ENCODE measurements around the gene GJA5.

The GJA5 gene

GRCh38 chr1:147798731-147799130 lies 38.3 kb upstream of the GJA5 start:
- H3K4me3 ChIP-seq (ENCODE audit: low read depth, low read length): no peak overlapping the region
- no peak for TF ChIP-seq CTCF (IDR thresholded peaks at IDR 0.05; ENCODE audit: control insufficient read depth, extremely low read depth, insufficient read depth)
- DNase-seq (ENCODE audit: low read depth): no peak

GRCh38 chr1:147794570-147794969 lies 34.2 kb upstream of the GJA5 start:
- TF ChIP-seq CTCF (IDR thresholded peaks at IDR 0.05; ENCODE audit: control insufficient read depth, extremely low read depth, insufficient read depth): no peak
- DNase-seq (ENCODE audit: low read depth): no peak
- no peak overlapping the region for H3K4me3 ChIP-seq (ENCODE audit: low read depth, low read length)

GRCh38 chr1:147791876-147792275 lies 31.5 kb upstream of the GJA5 start:
- H3K4me3 ChIP-seq (ENCODE audit: low read depth, low read length): no peak overlapping the region
- DNase-seq (ENCODE audit: low read depth): no peak
- TF ChIP-seq CTCF (IDR thresholded peaks at IDR 0.05; ENCODE audit: control insufficient read depth, extremely low read depth, insufficient read depth): no peak

- DNase-seq (ENCODE audit: low read depth): no peak
- H3K4me3 ChIP-seq (ENCODE audit: low read depth, low read length): no peak overlapping the region
- TF ChIP-seq CTCF (IDR thresholded peaks at IDR 0.05; ENCODE audit: control insufficient read depth, extremely low read depth, insufficient read depth): no peak
These were observed 27.4 kb upstream of the GJA5 start for GRCh38 chr1:147787765-147788164.

GRCh38 chr1:147786536-147786935 lies 26.1 kb upstream of the GJA5 start:
- no peak overlapping the region for H3K4me3 ChIP-seq (ENCODE audit: low read depth, low read length)
- DNase-seq (ENCODE audit: low read depth): no peak
- no peak for TF ChIP-seq CTCF (IDR thresholded peaks at IDR 0.05; ENCODE audit: control insufficient read depth, extremely low read depth, insufficient read depth)

GRCh38 chr1:147785794-147786506 lies 25.5 kb upstream of the GJA5 start:
- DNase-seq (ENCODE audit: low read depth): no peak
- no peak overlapping the region for H3K4me3 ChIP-seq (ENCODE audit: low read depth, low read length)
- no peak for TF ChIP-seq CTCF (IDR thresholded peaks at IDR 0.05; ENCODE audit: control insufficient read depth, extremely low read depth, insufficient read depth)

- no peak for DNase-seq (ENCODE audit: low read depth)
- TF ChIP-seq CTCF (IDR thresholded peaks at IDR 0.05; ENCODE audit: control insufficient read depth, extremely low read depth, insufficient read depth): no peak
- H3K4me3 ChIP-seq (ENCODE audit: low read depth, low read length): no peak overlapping the region
These were observed 24.5 kb upstream of the GJA5 start for GRCh38 chr1:147784941-147785340.
